Neuron (in vitro differentiated cells): ENCODE measurements around the gene CTSA.

ENCODE experiments used
- H2AFZ ChIP-seq: one replicate; pipeline ENCODE4 v1.6.1; 2013; ENCODE audit warnings: low read depth, mild to moderate bottlenecking, inconsistent platforms, low read length, moderate library complexity
- H3K27me3 ChIP-seq: one replicate; pipeline ENCODE4 v1.6.1; 2013; ENCODE audit warnings: low read length; ENCODE audit not compliant: insufficient read depth
- H3K36me3 ChIP-seq: one replicate; pipeline ENCODE4 v1.6.1; 2013; ENCODE audit warnings: low read length; ENCODE audit not compliant: insufficient read depth
- H3K4me1 ChIP-seq: one replicate; pipeline ENCODE4 v1.6.1; 2013; ENCODE audit warnings: low read length; ENCODE audit not compliant: insufficient read depth
- H3K4me3 ChIP-seq: 2 replicates; pipeline ENCODE4 v1.5.1; 2013; ENCODE audit warnings: mild to moderate bottlenecking, low read length, moderate library complexity
- H3K9me3 ChIP-seq: one replicate; pipeline ENCODE4 v1.6.1; 2013; ENCODE audit warnings: low read length

CTSA gene

DNA sequence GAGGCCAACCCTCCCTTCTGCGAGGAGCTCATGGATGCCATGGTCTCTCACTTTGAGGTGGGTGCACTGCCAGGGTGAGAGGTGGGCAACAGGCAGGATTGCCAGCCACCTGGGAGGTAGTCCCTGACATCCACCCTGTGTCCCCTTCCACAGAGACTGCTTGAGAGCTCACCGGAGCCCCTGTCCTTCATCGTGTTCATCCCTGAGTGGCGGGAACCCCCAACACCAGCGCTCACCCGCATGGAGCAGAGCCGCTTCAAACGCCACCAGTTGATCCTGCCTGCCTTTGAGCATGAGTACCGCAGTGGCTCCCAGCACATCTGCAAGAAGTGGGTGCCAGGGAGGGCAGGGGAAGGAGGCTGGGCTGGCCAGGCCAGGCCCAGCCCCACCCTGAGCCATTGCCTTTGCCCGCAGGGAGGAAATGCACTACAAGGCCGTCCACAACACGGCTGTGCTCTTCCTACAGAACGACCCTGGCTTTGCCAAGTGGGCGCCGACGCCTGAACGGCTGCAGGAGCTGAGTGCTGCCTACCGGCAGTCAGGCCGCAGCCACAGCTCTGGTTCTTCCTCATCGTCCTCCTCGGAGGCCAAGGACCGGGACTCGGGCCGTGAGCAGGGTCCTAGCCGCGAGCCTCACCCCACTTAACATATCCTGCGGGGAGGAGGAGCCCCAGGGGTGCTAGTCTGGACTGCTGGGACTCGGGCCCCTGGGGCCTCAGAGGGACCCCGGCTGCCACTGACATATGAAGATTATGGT is 56.2 kb downstream of the CTSA start:
- Histone ChIP-seq H3K4me3 (no peak overlapping the region), H3K9me3 (no peaks in the 10 kb centered on the region), H3K4me1 (no peaks in the 10 kb centered on the region), H3K36me3 (peaks cover 91% of the 10 kb centered on the region), H2AFZ (no peak overlapping the region), H3K27me3 (no peaks in the 10 kb centered on the region)

- Histone ChIP-seq H3K9me3 (no peaks in the 10 kb centered on the region), H3K27me3 (no peaks in the 10 kb centered on the region), H3K4me1 (no peaks in the 10 kb centered on the region), H3K36me3 (peaks cover 94% of the 10 kb centered on the region), H2AFZ (no peak overlapping the region), H3K4me3 (no peak overlapping the region)
Measured at GRCh38 chr20:45948261-45948733, 57.2 kb downstream of the CTSA start.
